T47D (cell line): Measurements from ENCODE around the gene EN2.

Source experiments
- DNase-seq, 2 experiments: peaks; one replicate each; pipeline versions ENCODE4 v3.0.0 to v3.0.0-alpha.2; 2011 to 2012; ENCODE audit warnings: low read depth in 1 of 2, low spot score in 1 of 2
- JUND ChIP-seq: IDR thresholded peaks from 2 replicates; pipeline ENCODE4 v1.6.1; 2012; ENCODE audit warnings: low read depth
- in situ Hi-C: cut with HindIII; loops from 2 replicates; pipeline ENCODE4 v1.10.0; 2016; ENCODE audit warnings: low sequenced_read_pairs, low pct_unique_long_range_greater_than_20kb

EN2 gene

GRCh38 chr7:155507576-155507975 lies 49.6 kb downstream of the EN2 start:
- no peak for DNase-seq
- no peak for TF ChIP-seq JUND
- in situ Hi-C loops: no loop called here

- in situ Hi-C loops: no loop called here
- no peak for TF ChIP-seq JUND
- no peak for DNase-seq
These were observed 50.7 kb downstream of the EN2 start for GRCh38 chr7:155508376-155509358.

- DNase-seq: no peak
These were observed 51.4 kb downstream of the EN2 start for GRCh38 chr7:155509359-155509724.

GRCh38 chr7:155509725-155510551 lies 52.0 kb downstream of the EN2 start:
- no peak for TF ChIP-seq JUND
- no peak for DNase-seq
- in situ Hi-C loops: no loop called here

More at GRCh38 chr7:155509359-155509724, 51.4 kb downstream of the EN2 start:
- in situ Hi-C loops: no loop called here
- TF ChIP-seq JUND: no peak

- no peak for TF ChIP-seq JUND
- in situ Hi-C loops: no loop called here
- DNase-seq: no peak
These were observed 53.2 kb downstream of the EN2 start for GRCh38 chr7:155510975-155511701.

- no peak for TF ChIP-seq JUND
- in situ Hi-C loops: no loop called here
- DNase-seq: no peak
These were observed 53.7 kb downstream of the EN2 start for GRCh38 chr7:155511702-155511996.

- in situ Hi-C loops: no loop called here
- DNase-seq: no peak
- TF ChIP-seq JUND: no peak
These were observed 54.4 kb downstream of the EN2 start for GRCh38 chr7:155512246-155512887.

- no peak for DNase-seq
- in situ Hi-C loops: no loop called here
- TF ChIP-seq JUND: no peak
These were observed 55.8 kb downstream of the EN2 start for GRCh38 chr7:155513543-155514285.

- in situ Hi-C loops: no loop called here
- DNase-seq: no peak
- TF ChIP-seq JUND: no peak
These were observed 56.4 kb downstream of the EN2 start for GRCh38 chr7:155514296-155514695.
